ENCODE results near the gene AREL1. TPM values are rescaled to one million over a fixed set of nuclear protein-coding genes. Genes with fewer than 3 reads are reported as not detected.
A peak's percentile ranks its signal among the peaks of the same experiment; 100 is the strongest.

AREL1 gene
- total and polyA plus RNA-seq, 5 donors: 8.2 to 25.4 (median 23.1) TPM

GRCh38 chr14:74660863-74661262 is 52.0 kb downstream of the AREL1 start:
- no peaks in the 10 kb centered on the region for H3K27me3 ChIP-seq (ENCODE audit: control insufficient read depth, insufficient read depth)
- ATAC-seq: no peak
- no peak for DNase-seq
- H3K9me3 ChIP-seq (ENCODE audit: control insufficient read depth, low read length): no peaks in the 10 kb centered on the region
- 79% methylated on average over 5 of the region's 5 CpGs for WGBS
- no peak overlapping the region for H3K4me3 ChIP-seq (ENCODE audit: low read length)
- peaks cover 9% of the 10 kb centered on the region for H3K4me1 ChIP-seq (ENCODE audit: control insufficient read depth, insufficient read depth, low read length)
- intact Hi-C loops (cut with DNase I): loop anchor here in 1 of 4 donors (5.0 kb wide), 1 partner anchor 44 kb away; no protein-coding TSS in a partner anchor
- no peak overlapping the region for H3K27ac ChIP-seq (ENCODE audit: low read length)

GRCh38 chr14:74660167-74660566 is 52.7 kb downstream of the AREL1 start:
- intact Hi-C loops (cut with DNase I): loop anchor here in 1 of 4 donors (5.0 kb wide), 1 partner anchor 43 kb away; no protein-coding TSS in a partner anchor
- Histone ChIP-seq H3K27me3 (ENCODE audit: control insufficient read depth, insufficient read depth) (no peaks in the 10 kb centered on the region), H3K4me1 (ENCODE audit: control insufficient read depth, insufficient read depth, low read length) (peaks cover 12% of the 10 kb centered on the region), H3K4me3 (ENCODE audit: low read length) (no peak overlapping the region), H3K27ac (ENCODE audit: low read length) (no peak overlapping the region), H3K9me3 (ENCODE audit: control insufficient read depth, low read length) (no peaks in the 10 kb centered on the region)
- WGBS: 86% methylated on average over 3 of the region's 3 CpGs
- ATAC-seq (no peak), DNase-seq (no peak)

DNA sequence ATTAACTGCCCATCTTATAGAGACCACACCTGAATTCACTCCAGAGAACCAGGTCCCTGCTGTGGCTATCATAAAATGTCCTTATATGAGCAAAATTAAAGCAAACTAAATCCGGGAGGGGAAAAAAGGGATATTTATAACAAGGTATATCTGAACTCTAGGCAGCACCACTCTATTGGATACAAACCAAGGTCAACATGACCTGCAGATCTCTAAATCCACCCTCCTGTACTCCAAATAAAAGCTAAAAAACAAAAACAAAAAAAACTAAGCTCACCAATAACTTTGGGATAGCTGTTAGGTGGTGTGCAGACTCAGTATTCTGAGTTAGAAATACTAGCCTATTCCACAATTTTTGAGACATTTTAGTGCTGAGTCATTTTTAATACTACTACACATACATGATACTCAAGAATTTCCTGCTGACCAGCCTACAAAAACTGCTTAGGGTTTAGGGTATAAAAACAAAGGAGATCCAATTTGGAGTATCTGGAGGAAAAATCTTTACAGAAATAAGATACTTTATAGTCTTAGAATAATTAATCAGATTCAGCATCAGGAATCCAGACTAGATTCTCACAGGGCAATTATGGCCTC is 54.2 kb downstream of the AREL1 start:
- ATAC-seq (no peak), DNase-seq (no peak)
- H3K27me3 ChIP-seq (ENCODE audit: control insufficient read depth, insufficient read depth): no peaks in the 10 kb centered on the region
- H3K4me1 ChIP-seq (ENCODE audit: control insufficient read depth, insufficient read depth, low read length): peaks cover 11% of the 10 kb centered on the region
- 88% methylated on average over 1 of the region's 1 CpG for WGBS
- H3K27ac ChIP-seq (ENCODE audit: low read length): no peak overlapping the region
- intact Hi-C loops (cut with DNase I): no loop called here
- H3K9me3 ChIP-seq (ENCODE audit: control insufficient read depth, low read length): no peaks in the 10 kb centered on the region
- no peak overlapping the region for H3K4me3 ChIP-seq (ENCODE audit: low read length)

DNA sequence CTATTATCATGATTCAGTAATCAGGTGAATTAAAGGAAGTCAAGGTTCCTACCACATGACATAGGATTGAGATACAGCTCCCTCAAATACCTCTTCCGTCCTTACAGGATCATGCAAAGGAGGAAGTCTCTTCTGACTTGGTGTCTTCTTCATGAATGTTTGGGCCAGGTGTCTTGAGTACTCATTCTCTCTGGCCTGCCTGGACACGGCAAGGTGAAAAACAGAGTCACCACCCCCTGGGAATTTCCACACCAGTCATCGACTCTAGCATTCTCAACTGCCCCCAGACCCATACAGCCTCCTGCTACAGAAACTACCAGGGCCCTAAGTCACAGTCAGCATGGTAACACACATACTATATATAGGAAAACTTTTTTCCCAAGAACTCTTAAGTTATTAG is 55.9 kb downstream of the AREL1 start:
- no peak overlapping the region for H3K27ac ChIP-seq (ENCODE audit: low read length)
- ATAC-seq (no peak), DNase-seq (no peak)
- no peaks in the 10 kb centered on the region for H3K27me3 ChIP-seq (ENCODE audit: control insufficient read depth, insufficient read depth)
- WGBS: 92% methylated on average over 3 of the region's 3 CpGs
- H3K9me3 ChIP-seq (ENCODE audit: control insufficient read depth, low read length): no peaks in the 10 kb centered on the region
- intact Hi-C loops (cut with DNase I): no loop called here
- no peak overlapping the region for H3K4me3 ChIP-seq (ENCODE audit: low read length)
- peaks cover 3% of the 10 kb centered on the region for H3K4me1 ChIP-seq (ENCODE audit: control insufficient read depth, insufficient read depth, low read length)

DNA sequence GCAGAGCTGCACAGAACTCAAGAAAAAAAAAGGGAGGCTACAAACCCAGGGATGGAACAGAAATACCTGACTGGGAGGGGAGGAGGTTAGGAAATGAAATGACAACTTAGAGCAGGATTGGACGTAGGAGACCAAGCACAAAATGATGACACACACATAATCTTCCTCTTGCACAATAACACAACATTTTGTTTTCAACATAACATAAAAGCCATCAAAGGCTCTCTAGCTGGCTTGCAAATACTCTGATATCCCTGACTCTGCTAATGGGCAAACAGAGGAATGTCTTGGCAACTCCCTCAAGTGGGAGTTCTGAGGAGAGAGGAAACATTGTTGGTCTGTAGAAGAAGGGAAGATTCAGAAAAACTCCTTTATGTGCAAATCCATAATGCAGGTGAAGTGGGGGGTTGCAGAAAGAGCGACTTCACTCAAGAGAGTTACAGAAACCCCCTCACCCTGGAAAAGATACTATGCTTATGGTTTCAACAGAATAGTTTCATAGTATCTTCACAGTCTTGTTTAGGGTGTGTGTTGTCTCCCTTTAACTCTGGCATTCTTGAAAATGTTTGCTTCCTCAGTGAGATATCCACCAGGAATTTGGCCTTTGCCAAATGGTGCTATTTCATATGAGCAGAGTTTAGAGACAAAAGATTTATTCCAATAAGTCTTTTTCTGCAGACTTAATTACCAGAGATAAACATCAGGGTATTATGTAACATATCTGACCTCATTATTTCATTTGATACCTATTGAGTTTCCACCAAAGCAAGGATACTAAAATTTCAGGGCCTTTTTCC is 57.1 kb downstream of the AREL1 start:
- no peak for DNase-seq
- peaks cover 3% of the 10 kb centered on the region for H3K4me1 ChIP-seq (ENCODE audit: control insufficient read depth, insufficient read depth, low read length)
- intact Hi-C loops (cut with DNase I): no loop called here
- H3K4me3 ChIP-seq (ENCODE audit: low read length): no peak overlapping the region
- H3K27ac ChIP-seq (ENCODE audit: low read length): peak overlapping the region; percentile 48
- peak in 1 of 2 donors; percentile 7 for ATAC-seq
- H3K27me3 ChIP-seq (ENCODE audit: control insufficient read depth, insufficient read depth): no peaks in the 10 kb centered on the region
- no peaks in the 10 kb centered on the region for H3K9me3 ChIP-seq (ENCODE audit: control insufficient read depth, low read length)
- WGBS: 67% methylated on average over 2 of the region's 2 CpGs

DNA sequence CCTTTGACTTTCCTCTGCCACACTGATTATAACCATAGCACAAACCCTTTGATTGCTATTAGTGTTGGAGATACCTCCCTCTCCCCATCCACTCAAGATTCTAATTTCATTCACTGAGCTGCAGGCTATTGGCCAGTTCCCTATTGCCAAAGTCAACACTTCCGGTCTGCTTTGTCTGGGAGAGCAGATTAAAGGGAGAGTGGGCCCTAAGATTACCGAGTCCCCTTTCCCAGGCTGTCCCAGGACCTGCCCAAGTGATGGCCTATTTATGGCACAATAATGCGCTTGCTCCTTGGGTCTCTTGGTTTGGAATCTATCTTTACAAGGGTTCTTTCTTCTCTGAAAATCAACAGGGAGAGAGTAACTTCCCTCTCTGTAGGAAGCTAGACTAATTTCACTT is 57.9 kb downstream of the AREL1 start:
- peak overlapping the region; percentile 14 for H3K27ac ChIP-seq (ENCODE audit: low read length)

DNA sequence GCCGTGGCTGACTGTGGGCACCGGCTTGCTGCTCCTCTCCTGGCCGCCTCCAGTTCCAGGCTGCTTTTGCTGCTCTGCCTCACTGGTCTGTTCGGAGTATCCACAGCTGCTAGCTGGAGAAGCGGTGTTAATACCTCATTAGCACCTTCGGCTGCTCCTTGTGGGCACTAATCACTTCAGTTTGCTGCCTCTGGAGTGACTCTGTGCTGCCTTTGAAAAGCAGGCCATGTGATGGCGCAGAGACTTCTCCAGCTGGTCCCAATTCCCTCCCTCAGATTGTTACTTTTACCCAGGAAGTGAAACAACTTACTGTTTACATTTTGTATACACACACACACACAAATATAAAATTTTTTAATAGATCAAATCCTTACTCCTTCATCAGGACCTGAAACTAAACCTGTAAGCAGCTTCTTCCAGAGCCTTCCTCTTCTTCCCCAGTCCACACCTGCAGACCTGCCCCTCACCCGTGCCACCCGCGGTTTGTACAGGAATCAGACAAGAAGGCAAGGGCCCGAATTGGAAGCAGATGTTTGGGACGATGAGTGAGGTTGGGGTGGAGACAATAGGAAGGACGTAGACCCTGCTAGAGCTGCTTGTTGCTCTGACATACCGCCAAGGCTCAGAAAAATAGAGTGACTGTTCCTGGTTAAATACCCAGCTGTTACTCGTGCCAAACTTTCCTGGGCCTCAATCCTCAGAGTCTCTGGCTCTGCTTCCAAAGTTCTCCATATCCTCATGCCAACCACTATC is 59.3 kb downstream of the AREL1 start:
- no peaks in the 10 kb centered on the region for H3K27me3 ChIP-seq (ENCODE audit: control insufficient read depth, insufficient read depth)
- ATAC-seq: no peak

More for the DNA sequence above, 57.9 kb downstream of the AREL1 start:
- 50% methylated on average over 3 of the region's 3 CpGs for WGBS
- DNase-seq: no peak
- Histone ChIP-seq H3K9me3 (ENCODE audit: control insufficient read depth, low read length) (no peaks in the 10 kb centered on the region), H3K4me3 (ENCODE audit: low read length) (no peak overlapping the region), H3K27me3 (ENCODE audit: control insufficient read depth, insufficient read depth) (no peaks in the 10 kb centered on the region), H3K4me1 (ENCODE audit: control insufficient read depth, insufficient read depth, low read length) (peaks cover 3% of the 10 kb centered on the region)
- peak; percentile 34 to 69 for ATAC-seq
- intact Hi-C loops (cut with DNase I): no loop called here

DNA sequence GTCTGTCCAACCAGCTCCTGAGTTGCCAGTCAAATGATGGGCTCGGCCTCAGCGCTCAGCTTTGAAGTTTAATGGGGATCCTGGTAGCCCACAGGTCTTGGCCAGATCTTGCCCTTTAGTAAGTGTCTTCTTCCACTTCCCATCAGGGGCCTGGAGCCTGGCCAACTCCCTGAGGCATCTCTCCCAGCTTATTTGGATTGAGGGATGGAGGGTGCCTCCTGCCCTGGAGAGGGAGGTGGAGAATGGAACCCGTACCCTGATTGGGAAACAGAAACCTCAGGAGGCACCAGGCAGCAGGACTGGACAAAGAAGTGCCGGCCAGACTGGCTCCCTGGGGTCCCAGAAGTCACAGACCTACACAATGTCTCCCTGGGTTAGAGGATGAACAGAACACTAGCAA is 60.3 kb downstream of the AREL1 start:
- Histone ChIP-seq H3K4me3 (ENCODE audit: low read length) (no peak overlapping the region), H3K27ac (ENCODE audit: low read length) (no peak overlapping the region), H3K27me3 (ENCODE audit: control insufficient read depth, insufficient read depth) (no peaks in the 10 kb centered on the region), H3K4me1 (ENCODE audit: control insufficient read depth, insufficient read depth, low read length) (peaks cover 3% of the 10 kb centered on the region), H3K9me3 (ENCODE audit: control insufficient read depth, low read length) (no peaks in the 10 kb centered on the region)
- intact Hi-C loops (cut with DNase I): no loop called here
- WGBS: 87% methylated on average over 4 of the region's 4 CpGs
- DNase-seq (peak in 2 of 3 donors; percentile 50 to 56), ATAC-seq (no peak)

More for the DNA sequence above, 59.3 kb downstream of the AREL1 start:
- Histone ChIP-seq H3K4me1 (ENCODE audit: control insufficient read depth, insufficient read depth, low read length) (peaks cover 3% of the 10 kb centered on the region), H3K9me3 (ENCODE audit: control insufficient read depth, low read length) (no peaks in the 10 kb centered on the region), H3K27ac (ENCODE audit: low read length) (no peak overlapping the region), H3K4me3 (ENCODE audit: low read length) (no peak overlapping the region)
- WGBS: 79% methylated on average over 15 of the region's 15 CpGs
- no peak for DNase-seq
- intact Hi-C loops (cut with DNase I): no loop called here

- no peaks in the 10 kb centered on the region for H3K9me3 ChIP-seq (ENCODE audit: control insufficient read depth, low read length)
- peaks cover 3% of the 10 kb centered on the region for H3K4me1 ChIP-seq (ENCODE audit: control insufficient read depth, insufficient read depth, low read length)
- intact Hi-C loops (cut with DNase I): no loop called here
- H3K27me3 ChIP-seq (ENCODE audit: control insufficient read depth, insufficient read depth): no peaks in the 10 kb centered on the region
- no peak for DNase-seq
- ATAC-seq: no peak
- no peak overlapping the region for H3K27ac ChIP-seq (ENCODE audit: low read length)
- no peak overlapping the region for H3K4me3 ChIP-seq (ENCODE audit: low read length)
- WGBS: 95% methylated on average over 1 of the region's 1 CpG
These were observed 61.8 kb downstream of the AREL1 start for GRCh38 chr14:74650927-74651686.

- intact Hi-C loops (cut with DNase I): no loop called here
- H3K27ac ChIP-seq (ENCODE audit: low read length): no peak overlapping the region
- ATAC-seq: peak; percentile 51 to 70
These were observed 63.2 kb downstream of the AREL1 start for GRCh38 chr14:74649673-74650072.

More at GRCh38 chr14:74649673-74650072, 63.2 kb downstream of the AREL1 start:
- Histone ChIP-seq H3K4me3 (ENCODE audit: low read length) (no peak overlapping the region), H3K27me3 (ENCODE audit: control insufficient read depth, insufficient read depth) (no peaks in the 10 kb centered on the region), H3K9me3 (ENCODE audit: control insufficient read depth, low read length) (no peaks in the 10 kb centered on the region), H3K4me1 (ENCODE audit: control insufficient read depth, insufficient read depth, low read length) (no peaks in the 10 kb centered on the region)
- 48% methylated on average over 2 of the region's 2 CpGs for WGBS
- no peak for DNase-seq

Data from right cardiac atrium (tissue), 5 donors.